HG03571 (cell line): Measurements from ENCODE around the gene ZC3H7A.
A peak's percentile ranks its signal among the peaks of the same experiment; 100 is the strongest.
"Not testable (repeated sequence)": the region's sequence is repeated elsewhere in the genome, so short reads cannot be mapped to it uniquely, and the experiment has no call there.

Experiments used
- ATAC-seq: cut with Tn5 transposase; IDR thresholded peaks from one replicate; pipeline ENCODE4 v1.9.1; 2021; ENCODE audit not compliant: unreplicated experiment

Gene ZC3H7A

GRCh38 chr16:11801481-11802021, 4.5 kb upstream of the ZC3H7A start:
- no peak for ATAC-seq

- no peak for ATAC-seq
These were observed 3.3 kb upstream of the ZC3H7A start for GRCh38 chr16:11800382-11800718.

DNA sequence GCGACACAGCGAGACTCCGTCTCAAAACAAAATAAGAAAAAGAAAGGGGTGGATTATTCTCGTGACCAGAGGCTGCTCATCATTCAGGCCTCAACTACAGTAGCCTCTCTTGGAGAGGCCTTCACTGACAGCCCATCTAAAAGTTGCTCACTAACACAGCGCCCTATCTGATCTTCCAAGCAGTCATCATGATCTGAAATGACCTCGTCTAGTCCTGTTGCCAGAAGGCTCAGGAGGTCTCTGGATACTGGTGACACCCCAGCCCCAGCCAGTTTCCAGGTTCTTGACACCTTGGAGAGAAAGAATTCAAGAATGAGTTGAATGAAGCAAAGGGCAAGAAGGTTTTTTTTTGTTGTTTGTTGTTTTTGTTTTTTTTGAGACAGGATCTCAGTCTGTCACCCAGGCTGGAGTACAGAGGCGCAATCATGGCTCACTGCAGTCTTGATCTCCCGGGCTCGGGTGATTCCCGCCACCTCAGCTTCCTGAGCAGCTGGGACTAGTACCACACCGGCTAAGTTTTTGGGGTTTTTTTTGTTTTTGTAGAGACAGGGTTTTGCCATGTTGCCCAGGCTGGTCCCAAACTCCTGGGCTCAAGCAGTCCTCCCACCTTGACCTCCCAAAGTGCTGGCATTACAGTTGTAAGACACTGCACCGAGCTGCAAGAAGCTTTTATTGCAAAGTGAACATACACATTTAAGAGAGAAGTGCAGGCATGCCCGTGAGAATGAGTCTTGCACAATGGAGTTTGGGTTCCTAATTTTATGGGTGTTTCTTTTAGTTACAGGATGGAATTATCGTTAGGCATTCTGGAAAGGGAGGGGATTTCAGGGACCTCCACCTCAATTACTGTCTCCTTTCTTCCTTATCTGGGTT, 2.7 kb upstream of the ZC3H7A start:
- no peak for ATAC-seq

- ATAC-seq = no peak
These were observed 1.9 kb upstream of the ZC3H7A start for GRCh38 chr16:11799017-11799381.

DNA sequence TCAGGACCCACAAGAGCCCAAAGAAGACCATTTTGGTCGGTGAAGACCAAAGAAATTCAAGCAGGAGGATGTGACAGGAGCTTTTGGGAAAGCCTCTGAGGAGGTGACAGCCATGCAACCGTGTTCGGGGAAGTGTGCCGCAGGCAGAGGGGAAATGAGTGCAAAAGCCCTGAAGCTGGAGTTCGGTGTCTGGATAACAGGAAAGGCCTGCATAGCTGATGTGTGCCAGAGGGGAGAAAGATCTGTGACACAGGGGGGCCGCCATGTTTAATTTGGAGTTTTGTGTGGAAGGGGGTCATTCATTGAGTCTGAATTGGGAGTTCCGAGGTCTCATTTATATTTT, 870 bp upstream of the ZC3H7A start:
- peak; percentile 4 for ATAC-seq

GRCh38 chr16:11796227-11797165, 562 bp downstream of the ZC3H7A start:
- no peak for ATAC-seq

GRCh38 chr16:11795887-11796226, 1.2 kb downstream of the ZC3H7A start:
- ATAC-seq = no peak

DNA sequence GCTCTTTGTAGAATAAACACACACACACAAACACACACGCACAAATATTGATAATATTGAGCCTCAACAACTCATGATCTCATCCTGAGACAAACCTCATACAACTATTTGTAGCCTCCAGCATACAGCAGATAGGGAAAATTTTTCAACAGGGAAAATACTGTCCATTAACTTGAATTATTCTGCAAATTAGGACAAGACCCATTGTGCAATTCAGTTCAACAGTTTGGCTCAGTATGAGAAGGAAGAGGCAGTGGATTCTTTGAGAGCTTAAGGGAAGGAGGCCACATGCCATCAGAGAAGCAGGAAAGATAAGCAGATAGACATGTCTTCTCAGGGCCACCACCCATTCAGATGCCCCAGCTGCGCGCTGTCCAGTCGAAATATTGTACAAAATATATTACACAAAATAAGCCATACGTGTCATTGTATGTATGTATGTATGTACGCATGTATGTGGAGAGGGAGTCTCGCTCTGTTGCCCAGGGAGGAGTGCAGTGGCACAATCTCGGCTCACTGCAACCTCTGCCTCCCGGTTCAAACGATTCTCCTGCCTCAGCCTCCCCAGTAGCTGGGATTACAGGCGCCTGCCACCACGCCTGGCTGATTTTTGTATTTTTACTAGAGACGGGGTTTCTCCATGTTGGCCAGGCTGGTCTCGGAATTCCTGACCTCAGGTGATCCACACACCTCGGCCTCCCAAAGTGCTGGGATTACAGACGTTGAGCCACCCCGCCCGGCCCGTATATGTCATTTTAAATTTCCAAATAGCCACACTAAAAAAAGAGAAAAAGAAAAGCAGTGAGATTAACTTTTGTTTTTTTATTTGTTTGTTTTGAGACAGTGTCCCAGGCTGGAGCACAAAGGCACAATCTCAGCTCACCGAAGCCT, 1.8 kb downstream of the ZC3H7A start:
- ATAC-seq = no peak

- ATAC-seq = no peak
These were observed 2.6 kb downstream of the ZC3H7A start for GRCh38 chr16:11794447-11794846.

DNA sequence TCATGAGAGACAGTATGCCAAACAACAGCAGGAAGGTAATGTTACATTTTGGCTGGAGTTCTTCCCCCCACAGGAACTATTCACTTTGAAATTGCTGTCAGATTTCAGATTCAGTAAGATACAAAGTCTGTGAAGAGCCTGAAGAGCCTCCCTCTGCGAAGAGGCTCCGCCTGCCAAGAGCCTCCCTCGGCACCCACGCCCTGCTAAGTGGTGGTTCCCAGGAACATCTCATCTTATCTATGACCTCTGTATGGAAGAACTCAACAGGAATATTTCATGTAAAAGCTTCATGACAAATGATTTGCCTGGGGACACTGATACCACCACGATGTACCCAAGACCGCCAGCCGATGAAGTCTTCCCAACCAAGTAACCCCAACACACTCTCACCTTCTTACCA, 3.2 kb downstream of the ZC3H7A start:
- ATAC-seq = no peak

DNA sequence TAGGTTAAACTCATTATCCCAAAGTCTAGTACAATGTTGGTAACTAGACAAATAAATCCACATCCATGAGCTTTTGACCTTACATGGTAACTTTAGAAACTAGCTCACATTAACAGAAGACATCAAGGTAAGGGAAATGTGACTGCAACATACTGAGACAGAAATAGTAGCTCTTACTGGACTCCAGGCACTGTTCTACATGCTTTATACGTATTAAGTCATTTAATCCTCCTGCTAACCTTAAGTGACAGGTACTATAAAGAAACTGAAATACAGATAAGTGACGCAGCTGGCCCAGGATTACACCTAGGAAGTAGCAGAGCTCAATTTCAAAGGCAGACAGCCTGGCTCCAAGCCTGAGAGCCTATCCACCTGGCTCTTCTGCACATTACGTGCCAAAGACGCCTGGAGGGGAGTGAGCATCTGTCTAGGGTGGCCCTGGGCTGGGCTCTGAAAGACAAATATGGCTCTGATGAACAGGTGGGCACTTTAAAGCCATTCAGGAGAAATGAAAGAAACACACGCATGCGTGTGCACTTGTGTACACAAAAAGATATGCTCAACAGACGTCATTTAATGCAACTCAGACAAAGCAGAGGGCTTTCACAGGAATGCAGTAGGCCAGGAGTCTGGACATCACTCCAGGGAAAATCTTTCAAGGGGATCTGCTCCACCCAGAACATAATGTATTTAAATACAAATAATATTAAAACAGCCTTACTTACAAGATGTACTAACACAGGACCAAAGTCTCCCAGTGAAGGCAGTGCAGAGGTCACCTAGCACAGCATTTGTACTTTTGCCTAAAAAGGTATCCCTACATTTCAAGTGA, 4.4 kb downstream of the ZC3H7A start:
- ATAC-seq = no peak

DNA sequence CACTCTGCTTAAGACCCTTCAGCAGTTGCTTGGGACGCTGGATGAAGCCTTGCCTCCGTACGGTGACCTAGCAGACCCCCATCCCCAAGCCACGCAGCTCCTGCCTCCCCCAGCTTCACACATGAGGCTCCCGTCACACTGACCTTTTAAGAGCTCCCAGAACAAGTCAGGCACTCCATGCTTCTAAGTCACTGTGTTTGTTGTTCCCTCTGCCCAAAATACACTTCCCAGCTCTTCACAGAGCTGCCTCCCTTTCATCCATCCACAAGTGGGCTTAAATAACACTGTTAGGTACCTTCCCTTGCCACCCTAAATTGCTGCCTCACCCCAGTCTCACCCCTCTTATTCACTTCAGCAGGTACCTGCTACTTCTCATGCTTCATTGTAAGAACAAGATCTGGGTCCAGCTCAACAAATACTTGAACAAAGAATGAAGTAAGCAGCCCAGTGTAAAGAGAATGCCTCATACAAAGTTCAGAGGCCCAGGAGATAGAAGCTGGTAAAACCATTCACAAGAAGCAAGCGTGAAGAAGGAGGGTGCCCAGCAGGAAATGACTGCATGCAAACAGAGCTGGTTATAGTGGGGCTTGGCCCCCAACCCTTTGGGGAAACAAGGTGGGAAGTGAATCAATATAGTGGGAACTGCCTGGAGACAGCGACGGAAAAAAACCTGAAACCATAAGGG, 5.8 kb downstream of the ZC3H7A start:
- no peak for ATAC-seq

DNA sequence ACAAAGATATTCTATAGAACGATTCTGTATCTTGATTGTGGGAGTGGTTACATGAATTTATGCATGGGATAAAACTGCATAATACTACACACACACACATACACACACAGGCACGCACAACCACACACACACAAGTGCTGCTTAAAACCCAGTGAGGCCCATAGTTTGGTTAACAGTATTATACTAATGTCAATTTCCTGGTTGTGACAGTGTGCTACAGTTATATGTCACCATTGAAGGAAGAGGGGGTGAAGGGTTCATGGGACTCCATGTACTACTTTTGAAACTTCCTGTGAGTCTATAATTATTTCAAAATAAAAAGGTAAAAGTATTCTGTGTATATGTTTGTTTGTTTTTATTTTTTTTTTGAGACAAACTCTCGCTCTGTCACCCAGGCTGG, 8.1 kb downstream of the ZC3H7A start:
- no peak for ATAC-seq

DNA sequence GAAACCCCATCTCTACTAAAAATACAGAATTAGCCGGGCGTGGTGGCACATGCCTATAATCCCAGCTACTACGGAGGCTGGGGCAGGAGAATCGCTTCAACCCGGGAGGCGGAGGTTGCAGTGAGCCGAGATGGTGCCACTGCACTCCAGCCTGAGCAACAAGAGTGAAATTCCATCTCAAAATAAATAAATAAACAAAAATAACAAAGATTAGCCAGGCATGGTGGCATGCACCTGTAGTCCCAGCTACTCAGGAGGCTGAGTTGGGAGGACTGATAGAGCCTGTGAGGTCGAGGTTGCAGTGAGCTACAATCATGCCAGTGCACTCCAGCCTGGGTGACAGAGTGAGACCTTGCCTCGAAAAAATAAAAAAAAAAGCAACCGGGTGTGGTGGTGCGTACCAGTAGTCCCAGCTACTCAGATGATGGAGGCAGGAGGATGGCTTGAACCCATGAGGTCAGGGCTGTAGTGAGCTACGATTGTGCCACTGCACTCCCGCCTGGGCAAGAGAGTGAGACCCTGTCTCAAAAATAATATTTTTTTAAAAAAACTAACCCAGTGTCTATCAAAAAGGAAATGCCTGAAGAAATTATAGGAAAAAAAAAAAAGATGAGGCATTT, 12.0 kb downstream of the ZC3H7A start:
- ATAC-seq = not testable (repeated sequence)

GRCh38 chr16:11784381-11784780, 12.7 kb downstream of the ZC3H7A start:
- ATAC-seq = not testable (repeated sequence)

DNA sequence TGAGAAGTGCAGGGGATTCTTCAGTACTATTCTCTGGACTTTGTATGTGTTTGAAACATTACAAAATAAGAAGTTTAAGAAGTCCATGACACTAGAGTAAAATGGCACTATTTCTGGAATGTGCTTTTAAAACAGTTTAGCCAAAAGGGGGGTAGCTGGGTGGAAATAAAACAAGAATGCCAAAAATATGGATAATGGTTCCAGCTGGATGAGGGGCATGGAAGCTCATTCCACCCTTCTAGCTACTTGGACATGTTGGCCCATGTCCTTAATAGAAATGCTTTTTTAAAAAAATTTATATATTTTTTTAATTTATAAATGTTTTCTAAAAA, 13.1 kb downstream of the ZC3H7A start:
- ATAC-seq = no peak

DNA sequence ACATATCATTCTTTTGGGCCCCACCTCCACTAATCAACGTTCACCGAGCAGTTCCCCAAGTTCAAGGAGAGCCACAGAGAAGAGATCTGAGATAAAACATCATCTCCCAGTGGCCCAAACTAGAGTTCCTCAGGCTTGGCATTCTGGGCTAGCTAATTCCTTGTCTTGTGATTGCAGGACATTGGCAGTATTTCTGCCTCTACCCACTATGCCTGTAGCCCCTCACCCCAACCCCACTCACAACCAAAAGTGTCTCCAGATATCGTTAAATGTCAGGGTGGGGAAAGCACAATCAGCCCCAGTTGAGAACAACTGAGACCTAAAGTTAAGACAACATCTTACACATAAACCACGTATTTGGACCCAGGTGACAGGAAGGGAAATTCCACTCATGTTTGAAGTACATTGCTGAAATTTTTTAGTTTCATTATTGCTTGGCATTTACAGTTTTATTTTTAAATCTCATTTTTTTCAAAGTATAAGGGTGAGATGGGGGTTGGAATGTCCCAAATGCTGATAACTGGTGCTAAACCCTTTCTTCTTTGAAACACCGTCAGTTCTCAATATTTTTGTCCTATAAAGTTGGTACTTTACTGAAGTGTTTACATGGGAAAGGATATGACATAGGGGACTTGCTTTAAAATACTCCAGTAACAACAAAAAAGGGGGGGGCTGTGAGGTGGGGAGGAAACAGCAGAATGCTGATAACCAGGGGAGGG, 13.6 kb downstream of the ZC3H7A start:
- peak; percentile 62 for ATAC-seq

DNA sequence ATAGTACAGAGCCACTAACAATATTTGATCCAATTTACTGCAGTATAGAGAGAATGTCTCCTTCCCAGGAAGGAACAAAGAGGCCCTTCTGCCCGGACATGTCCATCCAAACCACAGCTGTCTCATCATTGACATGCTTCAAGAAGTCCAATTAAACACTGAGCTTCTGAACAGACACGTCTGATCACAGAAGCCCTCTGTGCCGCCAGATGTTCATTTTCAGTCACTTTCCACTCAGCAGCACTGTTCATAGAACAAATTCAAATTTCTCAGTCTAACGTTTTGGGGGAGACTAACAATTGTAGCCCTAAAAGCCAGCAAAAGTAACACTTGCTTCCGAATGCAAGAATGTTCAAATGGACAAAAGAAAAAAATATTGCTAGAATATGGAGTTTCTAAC, 15.3 kb downstream of the ZC3H7A start:
- ATAC-seq = no peak
